A549 (cell line): ENCODE results near the gene FAM136A. TPM values are rescaled to one million over a fixed set of nuclear protein-coding genes. Genes with fewer than 3 reads are reported as not detected.

Source experiments
- ATAC-seq, 2 experiments: fragments of 200-7000 bp in 1 of 2; fragments of >200 bp in 1 of 2; cut with Nextera tagmentation in 1 of 2; cut with Tn5 transposase in 1 of 2; 3 replicates each; pipeline versions ENCODE4 v1.8.0 to v1.9.1; 2018 to 2020; ENCODE audit warnings: mild to moderate bottlenecking in 1 of 2, moderate library complexity in 1 of 2
- CTCF ChIA-PET: fragments of 300-600 bp; sonication (Branson Sonifier 250); formaldehyde crosslinking; extraction: SDS; loops from one replicate; lab custom pipeline; 2021; ENCODE audit warnings: antibody characterized with exemption, inconsistent platforms; lab: Yijun Ruan, JAX
- POLR2A ChIA-PET: fragments of 350-600 bp; formaldehyde crosslinking; extraction: SDS; loops from one replicate; lab custom pipeline; 2021; ENCODE audit warnings: antibody characterized with exemption, inconsistent platforms; lab: Yijun Ruan, JAX
- DNase-seq, 2 experiments: peaks; one replicate each; pipeline versions ENCODE4 v3.0.0 to v3.0.0-alpha.2; 2011 to 2016; ENCODE audit warnings: low read depth in 1 of 2, low spot score in 1 of 2
- FAIRE-seq: peaks from 2 replicates; lab custom pipeline; 2011; peaks lifted over from hg19 to GRCh38; lab: Jason Lieb, UNC
- H3K27ac ChIP-seq, 2 experiments: fragments of >200 bp; sonication (Bioruptor Twin); formaldehyde crosslinking; 3 replicates each; pipeline ENCODE4 v1.5.1; 2016 to 2017
- H3K4me1 ChIP-seq: fragments of >200 bp; sonication (Bioruptor Twin); formaldehyde crosslinking; 3 replicates; pipeline ENCODE4 v1.6.1; 2016
- H3K4me2 ChIP-seq: fragments of >200 bp; sonication (Bioruptor Twin); formaldehyde crosslinking; 3 replicates; pipeline ENCODE4 v1.6.1; 2016
- H3K4me3 ChIP-seq: fragments of >200 bp; sonication (Bioruptor Twin); formaldehyde crosslinking; 3 replicates; pipeline ENCODE4 v1.5.1; 2016
- H3K9me3 ChIP-seq: fragments of >200 bp; sonication (Bioruptor Twin); formaldehyde crosslinking; 3 replicates; pipeline ENCODE4 v1.6.1; 2016
- BCL3 ChIP-seq: fragments of >200 bp; sonication (Bioruptor Twin); formaldehyde crosslinking; IDR thresholded peaks from 3 replicates; pipeline ENCODE4 v1.6.1; 2016
- CBX2 ChIP-seq: fragments of 200-600 bp; sonication (generic); IDR thresholded peaks from 2 replicates; pipeline ENCODE4 v1.6.1; 2016; ENCODE audit warnings: low read depth, mild to moderate bottlenecking, borderline replicate concordance
- CEBPB ChIP-seq, 2 experiments: fragments of >200 bp in 1 of 2; sonication (Bioruptor Twin) in 1 of 2; formaldehyde crosslinking in 1 of 2; IDR thresholded peaks; 2 replicates each; pipeline ENCODE4 v1.6.1; 2012 to 2016
- CHD2 ChIP-seq: fragments of 150-350 bp; IDR thresholded peaks from 2 replicates; pipeline ENCODE4 v1.6.1; 2014; ENCODE audit warnings: low read length; ENCODE audit not compliant: partially characterized antibody
- CTCF ChIP-seq: fragments of >200 bp; sonication (Bioruptor Twin); formaldehyde crosslinking; IDR thresholded peaks from 3 replicates; pipeline ENCODE4 v1.5.1; 2016
- EHF ChIP-seq: fragments of 250-450 bp; sonication (Bioruptor Pico); IDR thresholded peaks from 2 replicates; pipeline ENCODE4 v1.5.0; 2020; ENCODE audit warnings: mild to moderate bottlenecking
- EHMT2 ChIP-seq: fragments of 200-600 bp; sonication (generic); IDR thresholded peaks from 2 replicates; pipeline ENCODE4 v1.6.1; 2016; ENCODE audit warnings: antibody characterized with exemption, low read depth, mild to moderate bottlenecking, moderate library complexity
- FOSL2 ChIP-seq, 2 experiments: fragments of 450-650 bp in 1 of 2; fragments of >200 bp in 1 of 2; sonication (Bioruptor Twin) in 1 of 2; formaldehyde crosslinking; IDR thresholded peaks; 2 replicates each; pipeline versions ENCODE4 v1.5.0 to v1.6.1; 2016 to 2020; ENCODE audit warnings: mild to moderate bottlenecking in 1 of 2, moderate library complexity in 1 of 2
- HES2 ChIP-seq: fragments of >200 bp; sonication (Bioruptor Twin); formaldehyde crosslinking; IDR thresholded peaks from 2 replicates; pipeline ENCODE4 v1.6.1; 2016
- JUN ChIP-seq, 2 experiments: fragments of >200 bp; sonication (Bioruptor Twin); formaldehyde crosslinking; IDR thresholded peaks; 2 replicates in 1 of 2; 3 replicates in 1 of 2; pipeline ENCODE4 v1.6.1; 2016 to 2017
- JUNB ChIP-seq: fragments of >200 bp; sonication (Bioruptor Twin); formaldehyde crosslinking; IDR thresholded peaks from 2 replicates; pipeline ENCODE4 v1.6.1; 2016
- KDM1A ChIP-seq: fragments of 200-600 bp; sonication (generic); IDR thresholded peaks from 2 replicates; pipeline ENCODE4 v1.6.1; 2016; ENCODE audit warnings: low read depth, mild to moderate bottlenecking
- MAFK ChIP-seq: fragments of 450-650 bp; IDR thresholded peaks from 2 replicates; pipeline ENCODE4 v1.6.1; 2014; ENCODE audit not compliant: partially characterized antibody
- MAX ChIP-seq: IDR thresholded peaks from 2 replicates; pipeline ENCODE4 v1.6.1; 2012
- NFE2L2 ChIP-seq: fragments of 150-350 bp; conservative IDR thresholded peaks from 2 replicates; pipeline ENCODE4 v1.6.1; 2014; ENCODE audit warnings: low read length
- NPAS2 ChIP-seq: fragments of 250-450 bp; sonication (Bioruptor Pico); IDR thresholded peaks from 2 replicates; pipeline ENCODE4 v1.8.0; 2022; ENCODE audit warnings: mild to moderate bottlenecking, moderate library complexity, borderline replicate concordance
- RAD21 ChIP-seq, 2 experiments: fragments of >200 bp in 1 of 2; sonication (Bioruptor Twin) in 1 of 2; formaldehyde crosslinking in 1 of 2; IDR thresholded peaks in 1 of 2; conservative IDR thresholded peaks in 1 of 2; 2 replicates in 1 of 2; 3 replicates in 1 of 2; pipeline ENCODE4 v1.6.1; 2012 to 2018; ENCODE audit warnings: inconsistent platforms in 1 of 2
- RARB ChIP-seq: fragments of 250-450 bp; sonication (Bioruptor Pico); IDR thresholded peaks from 2 replicates; pipeline ENCODE4 v1.8.0; 2021; ENCODE audit warnings: mild to moderate bottlenecking, moderate library complexity
- RFX5 ChIP-seq: fragments of 450-650 bp; IDR thresholded peaks from 2 replicates; pipeline ENCODE4 v1.7.1; 2014; ENCODE audit warnings: antibody characterized with exemption, mild to moderate bottlenecking, moderate library complexity
- SREBF2 ChIP-seq: fragments of 450-650 bp; IDR thresholded peaks from 2 replicates; pipeline ENCODE4 v1.6.1; 2014; ENCODE audit warnings: mild to moderate bottlenecking, moderate library complexity
- TP53 ChIP-seq: fragments of 250-450 bp; sonication (Bioruptor Pico); IDR thresholded peaks from 2 replicates; pipeline ENCODE4 v1.5.0; 2021; ENCODE audit warnings: mild to moderate bottlenecking, moderate library complexity
- WGBS: methylation state at CpG from one replicate; pipeline ENCODE4 v1.1.6; 2017; ENCODE audit errors: missing lambda C conversion rate; 5-methylcytosine and 5-hydroxymethylcytosine counted together
- polyA plus RNA-seq, 4 experiments: library from polyadenylated mRNA; depleted of rRNA in 3 of 4; stranded (reverse); fragments of >200 nt; fragmentation: RNase III in 1 of 4; extraction: RNeasy Plus Mini Kit Qiagen cat#74134 plus additional on column Dnase treatment in 1 of 4; gene quantifications; 2 replicates in 3 of 4; 3 replicates in 1 of 4; pipeline ENCODE4 v1.2.3, GENCODE V29; 2011 to 2017
- TF ChIP-seq, protein P1 (sequence below): fragments of 450-650 bp; IDR thresholded peaks from 2 replicates; pipeline ENCODE4 v1.6.1; 2014; ENCODE audit warnings: antibody characterized with exemption
- TF ChIP-seq, protein P2 (sequence below): IDR thresholded peaks from 2 replicates; pipeline ENCODE4 v1.6.1; 2012; ENCODE audit warnings: low read depth, borderline replicate concordance
- TF ChIP-seq, protein P3 (sequence below): IDR thresholded peaks from 2 replicates; pipeline ENCODE4 v1.6.1; 2012

Gene FAM136A
- polyA plus RNA-seq, 2 of the 4 experiments (the other 2 are of a cell fraction): 117 to 119 TPM

DNA sequence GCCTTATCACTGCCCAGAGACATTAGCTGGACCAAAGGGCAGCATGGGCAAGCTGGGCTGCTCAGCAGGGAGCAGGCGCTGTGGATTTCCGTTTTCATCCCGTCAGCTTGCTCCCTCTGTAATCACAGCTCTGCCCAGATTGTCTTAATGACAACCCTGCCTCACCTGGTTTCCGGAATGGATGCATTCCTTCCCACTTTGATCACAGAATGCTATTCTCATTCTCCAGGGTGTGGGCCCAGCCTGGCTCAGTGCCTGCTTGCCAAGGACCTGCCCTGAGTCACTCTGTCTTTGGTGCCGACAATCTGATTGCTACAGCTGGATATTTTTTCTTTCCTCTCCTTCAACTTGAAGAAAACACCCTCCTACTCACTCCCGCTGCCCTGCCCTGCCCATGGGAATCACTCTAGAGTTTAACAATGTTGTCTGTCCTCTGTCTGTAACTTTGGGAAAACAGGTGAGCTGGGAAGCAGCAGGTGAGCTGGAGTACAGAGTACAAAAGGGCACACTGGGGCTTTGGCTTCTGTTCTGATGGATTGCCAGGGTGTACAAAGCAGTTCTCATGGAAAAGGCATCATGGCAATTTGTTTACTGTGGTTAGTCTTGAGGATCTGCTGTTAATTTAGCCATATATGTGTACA is 27.2 kb upstream of the FAM136A start:
- POLR2A ChIA-PET: interaction anchor here (1.2 kb wide), 1 partner anchor 27 kb away, joined by 3 read pairs; the partner anchor contains the start of gene FAM136A
- peaks cover 16% of the 10 kb centered on the region for H3K4me1 ChIP-seq
- CTCF ChIA-PET: interaction anchor here (0.6 to 6.2 kb wide), 20 partner anchors 9 to 531 kb away, joined by 3 to 80 read pairs (median 4); no protein-coding TSS in a partner anchor
- FAIRE-seq (no peak), DNase-seq (peak; percentile 55 to 68)
- H3K27ac ChIP-seq: peak overlapping the region in 1 of 2 experiments; percentile 54; a peak in 3 of 6 replicates
- H3K4me3 ChIP-seq: no peak overlapping the region
- no peak for TF ChIP-seq EHMT2
- TF ChIP-seq JUNB: no peak
- TF ChIP-seq, protein P1, sequence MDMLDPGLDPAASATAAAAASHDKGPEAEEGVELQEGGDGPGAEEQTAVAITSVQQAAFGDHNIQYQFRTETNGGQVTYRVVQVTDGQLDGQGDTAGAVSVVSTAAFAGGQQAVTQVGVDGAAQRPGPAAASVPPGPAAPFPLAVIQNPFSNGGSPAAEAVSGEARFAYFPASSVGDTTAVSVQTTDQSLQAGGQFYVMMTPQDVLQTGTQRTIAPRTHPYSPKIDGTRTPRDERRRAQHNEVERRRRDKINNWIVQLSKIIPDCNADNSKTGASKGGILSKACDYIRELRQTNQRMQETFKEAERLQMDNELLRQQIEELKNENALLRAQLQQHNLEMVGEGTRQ: no peak
- TF ChIP-seq NFE2L2: no peak
- no peak for TF ChIP-seq MAFK
- no peak for TF ChIP-seq CTCF
- TF ChIP-seq, all 56 proteins: peak for 0
- no peaks in the 10 kb centered on the region for H3K9me3 ChIP-seq
- WGBS: 20% methylated on average over 6 of the region's 6 CpGs
- peak; percentile 82 to 85 for ATAC-seq
- peak overlapping the region; percentile 57 for H3K4me2 ChIP-seq

- CTCF ChIA-PET: interaction anchor here (2.2 to 4.9 kb wide), 2 partner anchors 16 to 321 kb away, joined by 5 to 24 read pairs; no protein-coding TSS in a partner anchor
- no peak overlapping the region for H3K27ac ChIP-seq
- H3K9me3 ChIP-seq: no peaks in the 10 kb centered on the region
- no peak for TF ChIP-seq FOSL2 (IDR thresholded peaks at IDR 0.05)
- no peak for TF ChIP-seq FOSL2 (CRISPR knock-in tag; IDR thresholded peaks at IDR 0.05)
- TF ChIP-seq TP53 (CRISPR knock-in tag): no peak
- TF ChIP-seq CEBPB (IDR thresholded peaks at IDR 0.05): no peak
- TF ChIP-seq NPAS2: no peak
- TF ChIP-seq CHD2: no peak
- no peak for TF ChIP-seq JUN (IDR thresholded peaks at IDR 0.05)
- TF ChIP-seq RFX5: no peak
- TF ChIP-seq SREBF2: no peak
- no peak for TF ChIP-seq HES2
- TF ChIP-seq BCL3: no peak
- TF ChIP-seq MAFK: no peak
- TF ChIP-seq MAX: no peak
- TF ChIP-seq KDM1A: no peak
- TF ChIP-seq CBX2: no peak
- TF ChIP-seq EHF (CRISPR knock-in tag): no peak
- TF ChIP-seq, protein P2, sequence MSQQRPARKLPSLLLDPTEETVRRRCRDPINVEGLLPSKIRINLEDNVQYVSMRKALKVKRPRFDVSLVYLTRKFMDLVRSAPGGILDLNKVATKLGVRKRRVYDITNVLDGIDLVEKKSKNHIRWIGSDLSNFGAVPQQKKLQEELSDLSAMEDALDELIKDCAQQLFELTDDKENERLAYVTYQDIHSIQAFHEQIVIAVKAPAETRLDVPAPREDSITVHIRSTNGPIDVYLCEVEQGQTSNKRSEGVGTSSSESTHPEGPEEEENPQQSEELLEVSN: no peak
- TF ChIP-seq, protein P3, sequence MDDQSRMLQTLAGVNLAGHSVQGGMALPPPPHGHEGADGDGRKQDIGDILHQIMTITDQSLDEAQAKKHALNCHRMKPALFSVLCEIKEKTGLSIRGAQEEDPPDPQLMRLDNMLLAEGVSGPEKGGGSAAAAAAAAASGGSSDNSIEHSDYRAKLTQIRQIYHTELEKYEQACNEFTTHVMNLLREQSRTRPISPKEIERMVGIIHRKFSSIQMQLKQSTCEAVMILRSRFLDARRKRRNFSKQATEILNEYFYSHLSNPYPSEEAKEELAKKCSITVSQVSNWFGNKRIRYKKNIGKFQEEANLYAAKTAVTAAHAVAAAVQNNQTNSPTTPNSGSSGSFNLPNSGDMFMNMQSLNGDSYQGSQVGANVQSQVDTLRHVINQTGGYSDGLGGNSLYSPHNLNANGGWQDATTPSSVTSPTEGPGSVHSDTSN: no peak
- no peak for TF ChIP-seq RARB (CRISPR knock-in tag)
- no peak for TF ChIP-seq RAD21 (conservative IDR thresholded peaks at IDR 0.05 in 1 of 2, IDR thresholded peaks at IDR 0.05 in 1 of 2)
- H3K4me2 ChIP-seq: no peak overlapping the region
- H3K4me3 ChIP-seq: no peak overlapping the region
- POLR2A ChIA-PET: no interaction called here
- no peak for DNase-seq
- no peak for FAIRE-seq
- H3K4me1 ChIP-seq: peaks cover 16% of the 10 kb centered on the region
- no peak for ATAC-seq
- 74% methylated on average over 7 of the region's 7 CpGs for WGBS
Measured at GRCh38 chr2:70325875-70326274, 24.0 kb upstream of the FAM136A start.
